IMR-90 (cell line): Measurements from ENCODE around the gene TRAPPC2L. TPM values are rescaled to one million over a fixed set of nuclear protein-coding genes. Genes with fewer than 3 reads are reported as not detected.

Experiments used
- ATAC-seq: fragments of 200-7000 bp; cut with Tn5 transposase; 2 replicates; pipeline ENCODE4 v1.9.1; 2020; ENCODE audit warnings: low read depth, mild to moderate bottlenecking, moderate library complexity
- BruUV-seq: library from RNA; stranded (reverse); fragments of 400-500 nt; replicated peaks from 2 replicates; lab custom pipeline; 2021; lab: Mats Ljungman, UMichigan
- CTCF ChIA-PET: fragments of 300-600 bp; formaldehyde crosslinking; extraction: SDS; loops from one replicate; lab custom pipeline; 2021; ENCODE audit warnings: antibody characterized with exemption; lab: Yijun Ruan, JAX
- POLR2A ChIA-PET: fragments of 300-600 bp; sonication (Branson Sonifier 250); formaldehyde crosslinking; loops from one replicate; lab custom pipeline; 2022; ENCODE audit warnings: antibody characterized with exemption; ENCODE audit not compliant: unreplicated experiment; lab: Charles Lee
- DNase-seq: peaks from one replicate; pipeline ENCODE4 v3.0.0; 2013
- H2AFZ ChIP-seq: replicated peaks from 2 replicates; pipeline ENCODE3; 2013; ENCODE audit warnings: low read length, mild to moderate bottlenecking; ENCODE audit not compliant: poor library complexity
- H2AK5ac ChIP-seq: 2 replicates; pipeline ENCODE4 v1.6.1; 2013; ENCODE audit warnings: low read depth, low read length, inconsistent platforms
- H2AK9ac ChIP-seq: replicated peaks from 2 replicates; pipeline ENCODE3; 2013; ENCODE audit warnings: mild to moderate bottlenecking, low read depth, low read length, moderate library complexity; ENCODE audit not compliant: poor library complexity
- H2BK120ac ChIP-seq: 2 replicates; pipeline ENCODE4 v1.6.1; 2013; ENCODE audit warnings: low read depth, low read length, inconsistent platforms
- H2BK15ac ChIP-seq: 3 replicates; pipeline ENCODE4 v1.6.1; 2013; ENCODE audit warnings: low read depth, low read length, inconsistent platforms
- H2BK20ac ChIP-seq: 2 replicates; pipeline ENCODE4 v1.6.1; 2013; ENCODE audit warnings: low read depth, mild to moderate bottlenecking, inconsistent platforms, low read length, moderate library complexity
- H2BK5ac ChIP-seq: 2 replicates; pipeline ENCODE4 v1.6.1; 2013; ENCODE audit warnings: mild to moderate bottlenecking, low read depth, low read length, inconsistent platforms; ENCODE audit not compliant: poor library complexity, severe bottlenecking
- H3K14ac ChIP-seq: replicated peaks from 2 replicates; pipeline ENCODE4 v1.6.1; 2013; ENCODE audit warnings: low read depth, low read length, inconsistent platforms
- H3K18ac ChIP-seq: 2 replicates; pipeline ENCODE4 v1.6.1; 2013; ENCODE audit warnings: low read depth, low read length, control low read depth
- H3K23ac ChIP-seq: 2 replicates; pipeline ENCODE4 v1.6.1; 2013; ENCODE audit warnings: low read depth, low read length, inconsistent platforms
- H3K27ac ChIP-seq: 2 replicates; pipeline ENCODE4 v1.5.1; 2013; ENCODE audit warnings: mild to moderate bottlenecking, control low read depth, low read length; ENCODE audit not compliant: insufficient read depth
- H3K27me3 ChIP-seq: 2 replicates; pipeline ENCODE4 v1.6.1; 2013; ENCODE audit warnings: low read length; ENCODE audit not compliant: control insufficient read depth, insufficient read depth
- H3K36me3 ChIP-seq: 2 replicates; pipeline ENCODE4 v1.6.1; 2013; ENCODE audit warnings: low read length, mixed read lengths; ENCODE audit not compliant: control insufficient read depth, insufficient read depth
- H3K4ac ChIP-seq: 2 replicates; pipeline ENCODE4 v1.6.1; 2013; ENCODE audit warnings: low read depth, low read length, inconsistent platforms
- H3K4me1 ChIP-seq: 2 replicates; pipeline ENCODE4 v1.6.1; 2013; ENCODE audit warnings: low read length, mixed read lengths; ENCODE audit not compliant: control insufficient read depth, insufficient read depth
- H3K4me2 ChIP-seq: 2 replicates; pipeline ENCODE4 v1.6.1; 2013; ENCODE audit warnings: low read depth, mild to moderate bottlenecking, control low read depth, low read length, moderate library complexity
- H3K4me3 ChIP-seq: 2 replicates; pipeline ENCODE4 v1.5.1; 2013; ENCODE audit warnings: low read depth, mild to moderate bottlenecking, control low read depth, low read length, moderate library complexity; ENCODE audit not compliant: insufficient read depth
- H3K56ac ChIP-seq: 2 replicates; pipeline ENCODE4 v1.6.1; 2013; ENCODE audit warnings: low read length, inconsistent platforms; ENCODE audit not compliant: insufficient read depth; ENCODE audit errors: extremely low read depth
- H3K79me1 ChIP-seq, 2 experiments: 2 replicates each; pipeline ENCODE4 v1.6.1; 2013; ENCODE audit warnings: low read length in 2 of 2, inconsistent platforms in 1 of 2, low read depth in 1 of 2
- H3K9ac ChIP-seq: 2 replicates; pipeline ENCODE4 v1.6.1; 2013; ENCODE audit warnings: low read depth, low read length, control low read depth
- H3K9me1 ChIP-seq: 2 replicates; pipeline ENCODE4 v1.6.1; 2013; ENCODE audit warnings: low read length, inconsistent platforms; ENCODE audit not compliant: insufficient read depth
- H3K9me3 ChIP-seq: 2 replicates; pipeline ENCODE4 v1.6.1; 2013; ENCODE audit warnings: low read length; ENCODE audit not compliant: control insufficient read depth, insufficient read depth
- H4K20me1 ChIP-seq: 2 replicates; pipeline ENCODE4 v1.6.1; 2013; ENCODE audit warnings: low read length, inconsistent platforms; ENCODE audit not compliant: insufficient read depth
- H4K5ac ChIP-seq: 2 replicates; pipeline ENCODE4 v1.6.1; 2013; ENCODE audit warnings: mild to moderate bottlenecking, low read depth, low read length, control low read depth
- H4K8ac ChIP-seq, 2 experiments: 2 replicates each; pipeline ENCODE4 v1.6.1; 2013; ENCODE audit warnings: low read depth in 2 of 2, low read length in 2 of 2, control low read depth in 1 of 2, inconsistent platforms in 1 of 2
- H4K91ac ChIP-seq: 2 replicates; pipeline ENCODE4 v1.6.1; 2013; ENCODE audit warnings: low read depth, low read length, inconsistent platforms; ENCODE audit not compliant: insufficient read depth
- BHLHE40 ChIP-seq: fragments of 150-350 bp; IDR thresholded peaks from 2 replicates; pipeline ENCODE4 v1.6.1; 2016; ENCODE audit warnings: mild to moderate bottlenecking, low read depth, low read length
- CHD1 ChIP-seq: IDR thresholded peaks from 2 replicates; pipeline ENCODE4 v1.6.1; 2012; ENCODE audit warnings: low read depth, low read length, improper control_type of control experiment
- MAFK ChIP-seq: IDR thresholded peaks from 2 replicates; pipeline ENCODE4 v1.6.1; 2012; ENCODE audit warnings: low read depth, low read length, improper control_type of control experiment
- MAZ ChIP-seq: IDR thresholded peaks from 2 replicates; pipeline ENCODE4 v1.6.1; 2012; ENCODE audit warnings: low read depth, mild to moderate bottlenecking, low read length, improper control_type of control experiment, moderate library complexity, borderline replicate concordance
- MXI1 ChIP-seq: IDR thresholded peaks from 2 replicates; pipeline ENCODE4 v1.6.1; 2012; ENCODE audit warnings: low read depth, mild to moderate bottlenecking, low read length, moderate library complexity, borderline replicate concordance
- NFE2L2 ChIP-seq: fragments of 150-350 bp; IDR thresholded peaks from 2 replicates; pipeline ENCODE4 v1.6.1; 2016; ENCODE audit warnings: low read depth, mild to moderate bottlenecking, low read length
- RFX5 ChIP-seq: IDR thresholded peaks from 2 replicates; pipeline ENCODE4 v1.8.0; 2012; ENCODE audit warnings: low read depth, mild to moderate bottlenecking, low read length, moderate library complexity
- SMC3 ChIP-seq: fragments of 150-350 bp; IDR thresholded peaks from 2 replicates; pipeline ENCODE4 v1.6.1; 2016; ENCODE audit warnings: low read depth, mild to moderate bottlenecking, antibody characterized with exemption, low read length, moderate library complexity
- WGBS, 2 experiments: methylation state at CpG; one replicate each; pipeline versions ENCODE4 v1.1.5 to v1.1.7; 2013; ENCODE audit warnings: missing lambda C conversion rate in 2 of 2; ENCODE audit not compliant: insufficient read length in 1 of 2; ENCODE audit errors: extremely low coverage in 2 of 2; 5-methylcytosine and 5-hydroxymethylcytosine counted together
- dilution Hi-C: fragments of 300-500 bp; cut with HindIII; formaldehyde crosslinking; loops from one replicate; pipeline ENCODE4 v1.14.3; 2018; ENCODE audit warnings: low sequenced_read_pairs; ENCODE audit not compliant: unreplicated experiment
- in situ Hi-C: fragments of 300-500 bp; cut with MboI; formaldehyde crosslinking; loops from 3 replicates; pipeline ENCODE4 v1.14.3; 2019; ENCODE audit warnings: low sequenced_read_pairs, inconsistent platforms, mixed read lengths
- intact Hi-C: fragments of 100-400 bp; cut with micrococcal nuclease; formaldehyde crosslinking; loops from 2 replicates; pipeline ENCODE4 v1.10.0; 2022
- polyA plus RNA-seq, 3 experiments: library from polyadenylated mRNA; depleted of rRNA; stranded (reverse); fragments of >200 nt; gene quantifications; 2 replicates each; pipeline ENCODE4 v1.2.3, GENCODE V29; 2012; ENCODE audit warnings: low replicate concordance in 1 of 3
- total RNA-seq: library from RNA; depleted of rRNA; stranded (reverse); fragments of >200 nt; gene quantifications from 2 replicates; pipeline ENCODE4 v1.2.3, GENCODE V29; 2012
- TF ChIP-seq, protein P1 (sequence below): fragments of 150-350 bp; IDR thresholded peaks from 2 replicates; pipeline ENCODE4 v1.6.1; 2017; ENCODE audit warnings: mild to moderate bottlenecking, antibody characterized with exemption, low read length, low read depth
- TF ChIP-seq, protein P2 (sequence below): fragments of 150-350 bp; IDR thresholded peaks from 2 replicates; pipeline ENCODE4 v1.6.1; 2016; ENCODE audit warnings: low read depth, mild to moderate bottlenecking, low read length, moderate library complexity, borderline replicate concordance

The TRAPPC2L gene
- total and polyA plus RNA-seq, 2 of the 4 experiments (the other 2 are of a cell fraction), result 102 to 109 TPM

DNA sequence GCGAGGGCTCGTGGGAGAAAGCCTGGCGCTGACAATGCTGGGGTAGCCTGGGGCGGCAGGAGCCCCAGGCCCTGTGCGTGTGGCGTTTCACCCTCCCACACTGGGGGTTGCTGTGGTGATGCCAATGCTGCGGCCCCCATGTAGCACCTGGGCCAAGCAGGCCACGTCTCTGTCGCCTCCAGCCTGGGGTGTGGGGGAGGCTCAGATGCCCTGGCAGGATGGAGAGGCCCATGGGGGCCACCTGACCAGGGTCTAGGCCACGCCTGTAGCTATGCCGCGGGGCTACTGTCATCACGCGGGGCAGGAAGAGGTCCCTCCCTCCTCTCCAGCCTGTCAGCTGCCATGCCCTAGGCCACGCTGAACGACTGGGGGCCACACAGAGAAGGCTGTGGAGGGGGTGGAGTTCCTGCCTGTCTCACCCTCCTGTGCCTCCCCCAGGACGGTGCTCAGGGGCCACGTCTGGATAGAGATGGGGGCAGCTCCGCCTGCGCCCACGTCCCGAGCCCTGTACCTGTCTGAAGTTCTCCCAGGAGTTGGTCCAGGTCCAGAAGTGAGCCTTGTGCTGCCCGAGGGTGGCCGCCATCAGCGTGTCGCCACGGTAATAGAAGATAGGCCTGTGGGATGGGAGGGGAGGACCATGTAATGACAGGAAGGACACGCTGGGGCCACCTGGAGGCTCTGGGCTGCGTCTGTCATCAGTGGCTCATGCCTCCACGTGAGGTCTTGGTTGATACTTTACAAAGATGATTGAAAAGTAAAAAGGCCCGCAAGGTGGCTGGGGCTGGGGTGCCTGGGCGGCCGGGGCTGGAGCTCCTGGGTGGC is 32.5 kb upstream of the TRAPPC2L start:
- DNase-seq, result no peak
- H3K4ac ChIP-seq, result no peak overlapping the region
- H2AK5ac ChIP-seq, result no peak overlapping the region
- H3K4me1 ChIP-seq, result no peaks in the 10 kb centered on the region
- H2BK120ac ChIP-seq, result no peak overlapping the region
- H3K9me1 ChIP-seq, result no peaks in the 10 kb centered on the region
- H3K27me3 ChIP-seq, result no peaks in the 10 kb centered on the region
- H2AFZ ChIP-seq, result no peak overlapping the region
- H2BK5ac ChIP-seq, result no peak overlapping the region
- peaks cover 4% of the 10 kb centered on the region; the same call in 1 of the 2 replicates for H4K20me1 ChIP-seq
- H3K36me3 ChIP-seq, result peaks cover 29% of the 10 kb centered on the region
- H4K5ac ChIP-seq, result no peak overlapping the region
- no peak overlapping the region for H3K4me3 ChIP-seq
- H3K14ac ChIP-seq, result no peak overlapping the region
- CTCF ChIA-PET, result no interaction called here
- H3K23ac ChIP-seq, result no peak overlapping the region
- no peak overlapping the region for H3K9ac ChIP-seq
- TF ChIP-seq, protein P1, sequence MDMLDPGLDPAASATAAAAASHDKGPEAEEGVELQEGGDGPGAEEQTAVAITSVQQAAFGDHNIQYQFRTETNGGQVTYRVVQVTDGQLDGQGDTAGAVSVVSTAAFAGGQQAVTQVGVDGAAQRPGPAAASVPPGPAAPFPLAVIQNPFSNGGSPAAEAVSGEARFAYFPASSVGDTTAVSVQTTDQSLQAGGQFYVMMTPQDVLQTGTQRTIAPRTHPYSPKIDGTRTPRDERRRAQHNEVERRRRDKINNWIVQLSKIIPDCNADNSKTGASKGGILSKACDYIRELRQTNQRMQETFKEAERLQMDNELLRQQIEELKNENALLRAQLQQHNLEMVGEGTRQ, result no peak
- TF ChIP-seq BHLHE40 (no peak), NFE2L2 (no peak), RFX5 (no peak), MAZ (no peak), MXI1 (no peak), MAFK (no peak), CHD1 (no peak), SMC3 (no peak)
- TF ChIP-seq, protein P2, sequence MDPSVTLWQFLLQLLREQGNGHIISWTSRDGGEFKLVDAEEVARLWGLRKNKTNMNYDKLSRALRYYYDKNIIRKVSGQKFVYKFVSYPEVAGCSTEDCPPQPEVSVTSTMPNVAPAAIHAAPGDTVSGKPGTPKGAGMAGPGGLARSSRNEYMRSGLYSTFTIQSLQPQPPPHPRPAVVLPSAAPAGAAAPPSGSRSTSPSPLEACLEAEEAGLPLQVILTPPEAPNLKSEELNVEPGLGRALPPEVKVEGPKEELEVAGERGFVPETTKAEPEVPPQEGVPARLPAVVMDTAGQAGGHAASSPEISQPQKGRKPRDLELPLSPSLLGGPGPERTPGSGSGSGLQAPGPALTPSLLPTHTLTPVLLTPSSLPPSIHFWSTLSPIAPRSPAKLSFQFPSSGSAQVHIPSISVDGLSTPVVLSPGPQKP, result no peak
- H3K79me1 ChIP-seq, result no peaks in the 10 kb centered on the region
- H4K91ac ChIP-seq, result no peak overlapping the region
- no peak overlapping the region for H2AK9ac ChIP-seq
- no TSS peak for BruUV-seq
- no peak overlapping the region for H3K18ac ChIP-seq
- no peak overlapping the region for H2BK20ac ChIP-seq
- no peak overlapping the region for H3K27ac ChIP-seq
- 80% methylated on average over 7 of the region's 33 CpGs; no CpG with 5 or more reads in 1 of the 2 experiments for WGBS, 2 experiments
- ATAC-seq, result no peak
- H3K56ac ChIP-seq, result no peak overlapping the region
- no peaks in the 10 kb centered on the region for H3K9me3 ChIP-seq
- no peak overlapping the region for H3K4me2 ChIP-seq
- POLR2A ChIA-PET, result no interaction called here
- H4K8ac ChIP-seq, result no peak overlapping the region
- dilution Hi-C loops, result no loop called here
- H2BK15ac ChIP-seq, result no peak overlapping the region
- intact Hi-C loops, result no loop called here
- in situ Hi-C loops, result no loop called here
